Posterior vena cava (tissue), 2 donors: ENCODE data around the gene PDE10A. TPM values are rescaled to one million over a fixed set of nuclear protein-coding genes. Genes with fewer than 3 reads are reported as not detected.
"Not testable (repeated sequence)": the region's sequence is repeated elsewhere in the genome, so short reads cannot be mapped to it uniquely, and the experiment has no call there.

Experiments
- DNase-seq: peaks from one replicate; pipeline ENCODE4 v3.0.0-alpha.2; 2020; ENCODE audit warnings: low spot score
- intact Hi-C, 2 donors: fragments of 100-400 bp; cut with DNase I; formaldehyde crosslinking; loops; one replicate each; pipeline versions ENCODE4 v1.14.1 to v1.14.2; 2022 to 2023
- total RNA-seq, 2 donors: library from RNA; stranded (reverse); fragmentation: NEBNext Ultra II Directional; extraction: Animal tissue kit (Norgen Biotek cat#: 25700); gene quantifications; one replicate each; pipeline ENCODE4 v1.2.1, GENCODE V29; 2021
- donor health status: DM: yes; HTN: yes; CAD: no.
- donor health status: DM: yes; HTN: yes; CAD: no.

PDE10A gene
- total RNA-seq, 2 donors from 2014 or later: 10.7 to 13.0 TPM

GRCh38 chr6:165459605-165460301 lies 203.3 kb downstream of the PDE10A start:
- intact Hi-C loops, DNase-seq: not testable (repeated sequence)

DNA sequence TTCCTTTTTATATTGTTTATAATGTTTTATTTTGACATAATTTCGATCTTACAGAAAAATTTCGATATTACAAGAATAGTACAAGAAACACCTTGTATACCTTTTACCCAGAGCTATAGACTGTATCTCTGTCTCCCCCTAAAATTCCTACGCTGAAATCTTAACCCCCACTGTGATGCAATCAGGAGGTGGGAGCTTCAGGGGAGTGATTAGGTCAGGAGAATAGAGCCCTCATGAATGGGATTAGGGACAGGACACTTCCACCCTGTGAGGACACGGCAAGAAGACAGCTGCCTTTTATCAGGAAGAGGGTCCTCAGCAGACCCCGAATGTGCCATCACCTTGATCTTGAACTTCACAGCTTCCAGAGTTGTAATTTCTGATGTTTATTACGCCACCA lies 204.9 kb downstream of the PDE10A start:
- no peak for DNase-seq
- intact Hi-C loops: no loop called here

DNA sequence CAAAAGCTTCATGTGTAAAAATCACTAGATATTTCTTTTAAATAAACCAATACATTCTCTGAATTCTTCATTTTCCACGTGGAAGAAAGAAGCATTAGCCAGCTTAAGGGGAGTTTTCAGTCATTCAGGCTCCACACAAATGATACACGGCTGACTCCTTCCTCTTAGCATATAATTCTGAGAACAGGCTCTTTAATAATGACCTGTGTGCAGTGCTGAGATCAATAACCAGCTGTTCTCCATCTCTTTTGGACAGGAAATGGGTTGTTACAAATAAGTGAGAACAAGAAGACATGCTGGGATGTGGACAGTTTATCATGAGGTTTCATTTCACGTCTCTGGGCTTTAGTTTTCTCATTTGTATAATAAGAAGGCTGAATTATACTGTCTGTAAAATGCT lies 206.8 kb downstream of the PDE10A start:
- no peak for DNase-seq
- intact Hi-C loops: no loop called here

GRCh38 chr6:165455488-165455887 lies 207.6 kb downstream of the PDE10A start:
- DNase-seq: no peak
- intact Hi-C loops: no loop called here

- no peak for DNase-seq
- intact Hi-C loops: no loop called here
Observed at GRCh38 chr6:165453395-165453794, 209.6 kb downstream of the PDE10A start.

GRCh38 chr6:165451838-165452237 lies 211.2 kb downstream of the PDE10A start:
- intact Hi-C loops: no loop called here
- DNase-seq: no peak

DNA sequence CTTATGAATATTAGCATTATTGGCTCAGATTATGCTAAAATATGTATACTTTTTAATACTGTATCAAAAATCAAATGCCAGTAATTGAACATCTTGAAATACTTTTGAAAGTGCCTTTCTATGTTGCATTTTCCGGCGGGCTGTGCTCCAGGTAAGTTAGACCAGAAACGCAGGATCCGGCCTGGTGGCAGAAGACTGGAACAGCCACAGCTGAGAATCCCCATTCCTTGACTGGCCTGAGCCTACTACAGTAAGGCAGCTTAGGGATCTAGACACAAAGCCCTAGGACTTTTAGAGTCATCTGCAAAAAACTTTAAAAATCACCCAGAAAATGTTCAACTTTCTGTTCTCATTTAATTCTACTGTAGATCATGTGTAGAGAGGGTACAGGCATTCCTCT lies 214.8 kb downstream of the PDE10A start:
- no peak for DNase-seq
- intact Hi-C loops: loop anchor here in 1 of 2 donors (10.0 kb wide), 1 partner anchor 397 kb away; no protein-coding TSS in a partner anchor

DNA sequence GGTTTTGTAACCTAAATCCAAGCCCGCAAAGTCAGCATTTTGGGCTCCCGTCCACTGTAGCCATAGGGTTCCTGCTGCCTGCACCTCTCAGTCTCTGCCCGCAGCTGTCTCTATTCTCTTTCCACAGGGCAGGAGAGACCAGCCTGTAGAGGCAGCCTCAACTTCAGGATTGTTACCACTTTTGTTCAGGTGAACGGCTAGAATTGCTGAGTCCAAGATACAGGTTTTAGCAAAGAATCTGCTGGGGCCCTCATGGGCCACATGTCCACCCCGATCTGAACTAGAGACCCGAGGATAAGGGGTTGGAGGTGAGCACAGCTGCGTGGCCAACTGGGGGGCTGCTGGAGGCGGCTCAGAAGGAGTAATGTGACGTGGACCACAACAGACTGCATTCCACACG lies 215.9 kb downstream of the PDE10A start:
- DNase-seq: no peak
- intact Hi-C loops: loop anchor here in 1 of 2 donors (10.0 kb wide), 1 partner anchor 398 kb away; no protein-coding TSS in a partner anchor

DNA sequence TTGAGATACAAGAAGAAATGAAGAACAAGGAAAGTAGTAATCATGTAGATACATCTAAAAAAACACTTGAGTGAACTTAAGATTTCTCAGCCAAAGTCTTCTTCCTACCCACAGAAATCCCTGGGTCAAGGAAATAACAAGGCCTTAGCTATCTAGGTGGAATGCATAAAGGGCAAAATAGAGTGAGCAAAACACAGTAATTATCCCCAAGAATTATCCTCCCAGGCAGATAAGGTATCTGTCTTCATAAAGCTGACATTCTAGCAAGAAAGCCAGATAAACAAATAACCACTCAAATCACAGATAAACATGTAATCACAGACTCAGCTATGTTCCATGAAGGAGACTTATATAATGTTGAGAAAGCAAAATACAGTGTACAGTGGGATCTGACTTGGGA lies 216.7 kb downstream of the PDE10A start:
- no peak for DNase-seq
- intact Hi-C loops: loop anchor here in 1 of 2 donors (10.0 kb wide), 1 partner anchor 398 kb away; no protein-coding TSS in a partner anchor

DNA sequence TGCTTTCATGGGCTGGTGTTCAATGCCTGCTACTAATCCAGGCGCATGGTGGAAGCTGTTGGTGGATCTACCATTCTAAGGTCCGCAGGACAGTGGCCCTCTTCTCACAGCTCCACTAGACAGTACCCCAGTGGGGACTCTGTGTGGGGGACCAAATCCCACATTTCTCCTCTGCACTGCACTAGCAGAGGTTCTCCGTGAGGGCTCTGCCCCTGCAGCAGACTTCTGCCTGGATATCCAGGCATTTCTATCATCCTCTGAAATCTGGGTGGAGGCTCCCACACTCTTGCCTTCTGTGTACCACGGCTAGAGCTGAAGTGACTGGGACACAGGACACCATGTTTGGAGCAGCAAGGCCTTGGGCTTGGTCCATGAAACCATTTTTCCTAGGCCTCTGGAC lies 219.6 kb downstream of the PDE10A start:
- DNase-seq: no peak
- intact Hi-C loops: loop anchor here (5.0 to 10.0 kb wide), 2 partner anchors 401 to 409 kb away; no protein-coding TSS in a partner anchor

GRCh38 chr6:165441181-165441580 lies 221.9 kb downstream of the PDE10A start:
- intact Hi-C loops: loop anchor here (5.0 to 10.0 kb wide), 2 partner anchors 404 to 411 kb away; no protein-coding TSS in a partner anchor
- DNase-seq: no peak

- no peak for DNase-seq
- intact Hi-C loops: loop anchor here (5.0 to 10.0 kb wide), 2 partner anchors 405 to 412 kb away; no protein-coding TSS in a partner anchor
Observed at GRCh38 chr6:165439928-165440554, 223.0 kb downstream of the PDE10A start.

GRCh38 chr6:165426892-165427291 lies 236.1 kb downstream of the PDE10A start:
- no peak for DNase-seq
- intact Hi-C loops: no loop called here

- no peak for DNase-seq
- intact Hi-C loops: no loop called here
Observed at GRCh38 chr6:165422192-165422591, 240.8 kb downstream of the PDE10A start.

- intact Hi-C loops: no loop called here
- DNase-seq: no peak
Observed at GRCh38 chr6:165417278-165417865, 245.7 kb downstream of the PDE10A start.

DNA sequence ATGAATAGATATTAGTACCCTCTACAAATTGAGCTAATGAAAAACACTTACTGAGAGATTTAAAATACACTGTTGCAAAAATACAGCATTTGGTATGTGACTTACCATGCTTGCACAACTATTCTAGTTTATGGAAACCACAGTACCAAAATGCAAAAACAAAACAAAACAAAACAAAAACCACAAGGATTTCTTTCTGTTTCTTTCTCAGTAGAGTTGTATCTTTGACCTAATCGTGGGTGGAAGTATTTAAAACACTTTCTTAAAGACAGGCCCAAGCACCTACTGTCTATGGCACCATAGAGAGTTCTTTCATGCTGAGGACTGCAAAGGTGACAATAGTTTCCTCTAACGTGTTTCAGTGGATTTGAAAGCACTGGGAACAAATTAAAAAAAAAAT lies 258.3 kb downstream of the PDE10A start:
- intact Hi-C loops: no loop called here
- DNase-seq: no peak

- intact Hi-C loops: no loop called here
- DNase-seq: no peak
Observed at GRCh38 chr6:165404296-165404695, 258.7 kb downstream of the PDE10A start.

- intact Hi-C loops: no loop called here
Observed at GRCh38 chr6:165403006-165403595, 259.9 kb downstream of the PDE10A start.

GRCh38 chr6:165401092-165401491 lies 261.9 kb downstream of the PDE10A start:
- intact Hi-C loops: no loop called here
- DNase-seq: no peak

More at GRCh38 chr6:165403006-165403595, 259.9 kb downstream of the PDE10A start:
- DNase-seq: no peak

- no peak for DNase-seq
- intact Hi-C loops: no loop called here
Observed at GRCh38 chr6:165390475-165390874, 272.6 kb downstream of the PDE10A start.
